GM19025 (cell line): Measurements from ENCODE around the gene TMUB1.

Experiments used
- ATAC-seq: cut with Tn5 transposase; IDR thresholded peaks from one replicate; pipeline ENCODE4 v1.9.1; 2021; ENCODE audit warnings: mild to moderate bottlenecking, low read depth, moderate library complexity; ENCODE audit not compliant: unreplicated experiment

TMUB1 gene

DNA sequence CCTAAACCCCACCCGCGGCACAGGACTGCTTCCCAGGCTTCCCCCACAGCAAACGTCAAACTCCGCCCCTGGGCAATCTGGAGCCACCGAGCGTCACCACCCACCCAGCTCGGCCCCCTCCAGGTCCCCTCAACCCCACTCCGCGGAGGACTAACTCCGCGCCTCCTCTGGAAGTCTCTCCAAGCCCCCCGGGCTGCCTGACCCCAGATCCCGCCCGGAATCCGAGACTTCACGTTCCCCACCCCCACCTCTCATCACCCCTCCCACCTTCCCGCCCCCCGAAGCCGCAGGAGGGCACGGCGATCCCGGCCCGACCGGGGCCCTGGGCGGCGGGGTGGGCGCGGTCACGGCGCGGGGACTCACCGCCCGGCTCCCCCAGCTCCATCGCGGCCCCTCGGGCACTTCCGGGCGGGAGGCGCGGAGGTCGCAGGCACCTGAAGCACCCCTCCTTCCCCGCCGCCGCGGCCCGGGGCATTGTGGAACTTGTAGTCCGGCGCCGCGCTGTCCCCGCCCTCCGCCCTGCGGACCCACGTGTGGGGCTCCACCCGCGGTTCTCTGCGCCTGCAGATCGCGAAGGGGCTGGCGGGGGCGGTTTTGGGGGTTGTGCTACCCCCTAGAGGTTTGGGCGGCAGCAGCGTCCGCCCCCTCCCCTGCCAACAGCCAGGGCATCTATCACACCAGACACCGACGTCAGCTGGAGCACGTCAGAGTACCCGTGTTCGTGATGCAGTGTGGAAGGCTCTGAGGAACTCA, at the start of gene TMUB1:
Gene TMUB1, minus strand, starts transcription at position 423 of the 753 bp plus-strand sequence. CDS start 930 bp downstream, outside the sequence.
- peak; percentile 41 for ATAC-seq

DNA sequence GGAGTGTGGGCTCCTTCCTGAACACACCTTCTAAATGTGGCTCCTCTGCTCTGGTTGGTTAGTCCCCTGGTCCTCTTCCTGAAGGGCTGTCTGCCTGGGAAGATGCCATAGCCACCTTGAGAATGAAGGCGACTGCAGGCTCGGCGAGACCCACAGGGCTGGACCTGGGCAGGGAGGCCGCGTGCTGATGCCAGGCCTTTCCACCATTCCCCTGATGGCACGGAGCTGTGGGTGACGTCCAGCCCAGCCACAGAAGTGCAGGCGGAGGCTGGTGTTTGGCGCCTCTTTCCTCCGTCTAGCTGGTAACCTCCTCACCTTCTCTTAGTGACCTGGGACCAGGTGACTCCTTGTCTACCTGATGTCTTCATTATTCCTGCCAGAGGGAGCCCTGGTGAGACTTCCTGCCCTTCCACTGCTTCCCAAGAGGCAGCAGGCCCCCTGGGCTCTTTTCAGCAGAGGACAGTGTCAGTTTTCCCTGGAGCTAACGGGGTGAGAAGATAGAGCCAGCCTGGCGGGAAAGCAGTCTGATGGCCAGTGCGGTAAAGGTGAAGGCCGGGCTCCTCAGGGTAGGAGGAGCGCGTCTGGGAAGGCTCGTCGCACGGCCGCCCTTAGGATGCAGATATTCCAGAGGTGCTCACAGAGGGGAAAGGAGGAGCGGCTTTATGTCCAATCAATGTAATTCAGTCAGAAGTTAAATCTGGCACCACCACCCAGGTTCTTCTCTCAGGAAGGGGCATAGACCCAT, 49.3 kb upstream of the TMUB1 start:
- no peak for ATAC-seq

- no peak for ATAC-seq
Observed at GRCh38 chr7:151131592-151132293, 48.5 kb upstream of the TMUB1 start.

- no peak for ATAC-seq
Observed at GRCh38 chr7:151131224-151131591, 47.9 kb upstream of the TMUB1 start.

GRCh38 chr7:151130741-151131157, 47.5 kb upstream of the TMUB1 start:
- no peak for ATAC-seq

DNA sequence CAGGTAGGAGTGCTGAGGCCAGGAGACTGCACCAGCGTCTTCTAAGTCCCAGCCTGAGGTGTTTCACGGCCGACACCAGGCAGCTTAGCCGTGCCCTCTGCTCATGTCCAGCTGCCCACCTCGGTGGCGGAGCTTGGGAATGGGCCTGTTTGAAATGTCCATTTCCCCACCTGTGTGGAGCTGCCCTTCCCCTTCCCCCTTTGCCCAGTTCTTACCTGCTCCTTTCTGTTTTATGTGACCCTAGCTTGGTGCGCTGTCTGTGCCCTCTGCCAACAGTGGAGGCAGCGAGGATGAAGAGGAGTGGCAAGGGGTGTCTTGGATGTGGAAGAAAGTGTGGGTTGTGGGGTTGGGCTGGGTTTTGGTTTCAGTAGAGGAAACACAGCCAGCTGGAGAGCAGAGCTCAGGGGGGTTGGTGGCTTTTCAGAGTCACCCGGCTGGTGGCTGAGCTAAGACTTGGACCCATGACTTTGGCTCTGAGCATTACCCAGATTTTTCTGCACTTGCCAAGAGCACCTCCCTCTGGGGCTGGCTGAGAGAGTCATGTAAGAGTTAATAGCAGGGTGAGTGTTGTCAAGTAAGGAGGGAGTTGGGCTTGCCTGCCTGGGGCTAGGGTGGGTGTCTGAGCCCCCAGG, 46.8 kb upstream of the TMUB1 start:
- ATAC-seq = no peak

DNA sequence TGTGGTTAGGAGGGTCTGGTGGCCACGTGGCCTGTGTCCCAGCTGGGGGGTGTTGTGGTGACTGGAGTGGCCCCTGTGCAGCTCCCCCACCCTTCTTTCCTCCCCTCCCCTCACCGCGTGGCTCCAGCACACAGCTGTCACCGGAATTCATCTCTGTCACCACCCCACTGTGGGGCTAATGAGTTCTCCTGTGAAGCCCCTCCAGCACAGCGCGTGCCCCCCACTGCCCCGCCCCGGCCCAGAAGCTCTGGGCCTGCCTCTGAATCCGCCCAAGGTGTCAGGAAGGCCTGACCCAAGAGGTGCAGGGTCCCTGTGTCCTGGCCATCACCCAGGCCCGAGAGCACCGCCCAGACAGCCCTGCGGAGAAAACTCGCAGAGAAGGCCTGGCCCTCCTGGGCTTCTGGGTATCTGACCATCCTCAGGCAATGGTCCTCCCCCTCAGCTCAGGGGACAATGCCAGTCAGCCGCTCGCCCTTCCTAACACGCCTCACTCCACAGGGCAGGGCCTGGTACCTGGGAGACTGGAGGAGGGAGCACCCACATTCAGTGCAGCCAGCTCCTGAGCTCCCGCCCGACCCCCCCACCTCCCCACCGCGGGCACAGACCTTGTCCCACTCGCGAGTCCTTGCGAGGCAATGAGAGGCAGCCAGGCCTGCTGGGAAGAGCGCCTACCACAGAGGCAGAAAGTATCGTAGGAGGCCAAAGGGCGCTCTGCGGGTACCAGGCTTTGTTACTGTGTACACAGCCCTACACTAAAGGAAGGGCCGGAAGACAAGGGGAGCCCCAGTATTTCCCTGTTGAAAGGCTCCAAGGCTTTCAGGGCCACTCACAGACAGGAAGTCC, 46.0 kb upstream of the TMUB1 start:
- no peak for ATAC-seq

DNA sequence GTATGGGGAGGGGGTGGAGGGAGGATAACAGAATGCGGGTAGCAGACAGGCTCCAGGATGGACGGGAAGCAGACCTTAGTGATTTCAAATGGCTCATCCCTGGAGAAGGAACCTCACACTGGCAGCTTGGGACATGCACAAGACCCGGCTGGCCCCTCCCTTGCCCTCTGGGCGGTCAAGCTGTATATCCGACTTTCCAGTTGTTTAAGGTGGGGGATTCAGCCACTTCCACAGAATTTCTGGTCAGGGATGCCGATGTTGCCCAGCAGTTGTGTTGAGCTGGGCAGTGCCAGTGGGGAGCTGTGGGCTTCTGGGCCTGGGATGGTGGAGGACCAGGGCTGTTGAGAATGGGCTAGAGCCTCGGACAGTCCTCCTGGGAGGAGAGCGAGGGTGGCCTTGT, 45.4 kb upstream of the TMUB1 start:
- no peak for ATAC-seq

DNA sequence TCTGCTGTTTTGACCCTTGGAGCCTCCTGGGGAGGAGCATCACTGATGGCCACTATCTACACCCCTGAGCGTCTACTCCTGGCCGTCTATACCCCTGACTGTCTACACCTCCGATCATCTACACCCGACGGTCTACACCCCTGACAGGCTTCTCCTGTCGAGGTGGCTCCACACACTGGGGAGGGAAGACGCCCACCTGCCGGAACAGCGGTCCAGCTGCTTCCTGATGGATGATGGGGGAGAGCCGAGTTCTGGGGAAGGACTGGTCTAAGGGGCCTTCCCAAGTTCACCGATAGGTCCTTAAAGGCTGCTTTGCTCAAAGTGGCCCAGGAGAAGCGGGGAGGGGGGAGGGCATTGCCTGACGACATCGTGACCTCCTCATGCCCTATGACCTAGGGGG, 44.9 kb upstream of the TMUB1 start:
- no peak for ATAC-seq

DNA sequence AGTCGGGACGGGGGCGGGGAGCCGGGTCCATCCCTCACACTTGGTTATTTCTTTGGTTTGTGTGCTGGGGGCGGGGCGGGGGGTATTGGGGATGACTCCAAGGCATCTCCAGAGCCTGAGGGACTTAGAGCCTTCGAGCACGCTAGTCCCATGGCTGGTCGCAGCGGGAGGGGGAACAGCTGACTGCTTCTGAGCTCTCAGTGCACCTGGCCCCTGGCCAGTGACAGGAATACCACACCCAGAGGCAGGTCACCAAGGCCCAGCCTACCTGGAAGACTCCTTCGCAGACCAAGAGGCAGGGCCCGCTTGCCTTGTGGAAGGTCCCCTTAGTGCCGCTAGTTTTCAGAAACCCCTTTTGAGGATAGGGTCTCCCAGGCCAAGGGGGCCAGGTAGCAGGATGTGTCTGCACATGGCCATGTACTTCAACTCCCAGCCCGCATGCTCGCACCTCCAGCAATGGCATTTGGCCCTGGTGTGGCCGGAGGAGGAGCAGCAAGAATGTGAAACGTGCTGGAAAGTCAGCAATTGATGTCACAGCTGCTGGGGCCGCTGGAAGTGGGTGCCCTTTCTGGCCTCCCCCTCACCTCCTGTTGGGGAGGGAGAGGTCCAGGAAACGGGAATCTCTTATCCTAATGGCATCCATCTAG, 43.3 kb upstream of the TMUB1 start:
- ATAC-seq = no peak

DNA sequence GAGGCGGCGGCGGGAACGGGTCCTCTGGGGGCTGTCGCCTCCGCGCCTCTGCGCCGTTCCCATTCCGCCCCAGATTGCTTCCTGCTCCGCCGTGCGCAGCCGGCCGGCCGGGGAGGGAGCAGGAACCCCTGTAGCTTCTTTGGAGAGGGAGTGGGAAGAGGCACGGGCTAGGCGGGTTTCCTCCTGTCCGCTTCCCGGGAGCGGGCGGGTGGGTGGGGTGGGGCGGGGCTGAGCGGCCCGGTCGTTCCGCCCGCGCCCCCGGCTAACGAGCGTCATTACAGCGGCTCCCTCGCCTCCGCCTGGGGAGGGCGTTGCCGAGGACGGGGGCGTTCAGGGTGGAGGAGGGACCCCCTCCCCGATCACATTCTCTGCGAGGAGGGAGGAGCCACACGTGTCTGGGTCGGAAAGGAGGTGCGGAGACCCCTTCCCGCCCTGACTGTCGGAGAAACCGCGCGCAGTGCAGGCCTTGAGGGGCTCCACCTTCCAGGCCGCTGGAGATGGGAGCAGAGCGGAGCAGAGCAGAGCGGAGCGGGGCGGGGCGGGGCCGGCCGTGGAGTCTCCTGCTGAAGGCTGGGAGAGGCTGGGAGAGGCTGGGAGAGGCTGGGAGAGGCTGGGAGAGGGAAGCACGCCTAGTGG, 42.7 kb upstream of the TMUB1 start:
- ATAC-seq = no peak

GRCh38 chr7:151125470-151125845, 42.2 kb upstream of the TMUB1 start:
- no peak for ATAC-seq

DNA sequence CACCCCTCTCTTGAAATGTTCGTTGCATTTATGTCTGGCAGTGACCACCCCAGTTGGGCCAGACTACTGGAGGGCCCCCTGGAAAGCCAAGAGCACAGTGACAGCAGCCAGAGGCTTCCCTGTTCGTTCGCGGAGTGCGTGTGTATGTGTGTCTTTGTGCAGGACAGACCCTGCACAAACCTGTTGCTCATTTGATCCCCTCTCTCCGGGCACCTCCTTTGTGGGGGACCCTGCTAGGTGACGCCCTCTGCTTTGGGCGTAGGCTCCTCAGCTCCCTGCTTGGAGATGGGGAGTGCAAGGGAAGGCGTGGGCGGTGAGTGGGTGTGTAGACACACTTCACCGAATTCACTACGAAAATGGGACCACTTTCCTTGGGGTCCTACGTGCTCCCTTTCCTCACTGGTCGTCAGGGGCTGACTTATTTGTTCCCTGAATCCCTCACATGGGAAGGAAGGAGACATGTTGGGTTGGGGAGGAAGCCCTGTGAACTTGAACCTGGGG, 41.7 kb upstream of the TMUB1 start:
- ATAC-seq = no peak

- ATAC-seq = no peak
Observed at GRCh38 chr7:151124481-151124880, 41.2 kb upstream of the TMUB1 start.

DNA sequence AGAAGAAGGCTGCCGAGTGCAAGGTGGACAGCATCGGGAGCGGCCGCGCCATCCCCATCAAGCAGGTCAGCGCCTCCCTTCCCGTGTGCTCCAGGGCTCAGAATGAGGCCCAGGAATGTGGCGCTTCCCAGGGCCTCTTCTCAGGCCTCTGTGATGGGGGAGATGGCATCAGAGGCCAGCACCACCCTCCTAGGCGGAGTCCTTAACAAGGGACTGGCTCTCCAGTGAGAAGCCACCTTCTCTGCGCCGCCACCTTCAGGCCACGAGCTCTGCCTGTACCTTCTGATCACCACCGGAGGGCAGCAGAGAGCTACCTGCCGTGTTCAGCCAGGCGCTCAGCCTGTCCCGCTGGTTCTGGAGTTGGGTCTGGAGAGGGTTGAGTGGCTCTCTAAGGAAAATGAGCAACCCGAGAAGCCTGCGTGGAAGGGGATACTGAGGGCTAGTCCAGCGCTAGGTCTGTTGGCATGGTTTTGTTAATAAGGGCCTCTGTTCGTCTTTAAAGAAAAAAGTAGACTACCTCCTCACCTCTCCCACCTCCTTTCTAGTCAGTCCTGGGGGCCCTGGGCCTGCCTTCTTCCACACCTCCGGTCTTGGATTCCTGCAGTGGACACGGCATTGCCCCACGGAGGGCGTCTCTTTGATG, 40.6 kb upstream of the TMUB1 start:
- ATAC-seq = peak; percentile 92

- no peak for ATAC-seq
Observed at GRCh38 chr7:151123158-151123821, 40.0 kb upstream of the TMUB1 start.

- no peak for ATAC-seq
Observed at GRCh38 chr7:151122796-151123157, 39.5 kb upstream of the TMUB1 start.

- ATAC-seq = no peak
Observed at GRCh38 chr7:151122276-151122675, 39.0 kb upstream of the TMUB1 start.
